HepG2 (cell line): ENCODE measurements around the gene NOTUM. TPM values are rescaled to one million over a fixed set of nuclear protein-coding genes. Genes with fewer than 3 reads are reported as not detected.

ENCODE experiments used
- ARNT ChIP-seq: fragments of 450-650 bp; IDR thresholded peaks from 2 replicates; pipeline ENCODE4 v1.6.1; 2017
- ATF6 ChIP-seq: sonication (generic); formaldehyde crosslinking; conservative IDR thresholded peaks from 2 replicates; pipeline ENCODE4 v1.4.0; 2020; ENCODE audit warnings: missing genetic modification reagents
- BCL3 ChIP-seq: sonication (generic); formaldehyde crosslinking; IDR thresholded peaks from 2 replicates; pipeline ENCODE4 v1.5.1; 2020; ENCODE audit warnings: mild to moderate bottlenecking, missing genetic modification reagents, moderate library complexity
- DMAP1 ChIP-seq: IDR thresholded peaks from 2 replicates; pipeline ENCODE4 v1.6.1; 2016
- MTA3 ChIP-seq: sonication (generic); formaldehyde crosslinking; IDR thresholded peaks from 2 replicates; pipeline ENCODE4 v1.4.0; 2020; ENCODE audit warnings: missing genetic modification reagents
- NBN ChIP-seq: fragments of 450-650 bp; conservative IDR thresholded peaks from 2 replicates; pipeline ENCODE4 v1.6.1; 2017
- PHF8 ChIP-seq: sonication (generic); formaldehyde crosslinking; IDR thresholded peaks from 2 replicates; pipeline ENCODE4 v1.5.0; 2020; ENCODE audit warnings: missing genetic modification reagents
- REST ChIP-seq, 2 experiments: IDR thresholded peaks; 2 replicates each; pipeline ENCODE4 v1.6.1; 2011 to 2012; ENCODE audit warnings: low read length in 2 of 2, borderline replicate concordance in 1 of 2, low read depth in 1 of 2, mild to moderate bottlenecking in 1 of 2, moderate library complexity in 1 of 2
- SAP130 ChIP-seq: IDR thresholded peaks from 2 replicates; pipeline ENCODE4 v1.6.1; 2016; ENCODE audit warnings: low read depth
- XRCC5 ChIP-seq: fragments of 200-400 bp; formaldehyde crosslinking; optimal IDR thresholded peaks from 2 replicates; pipeline ENCODE3; 2017; ENCODE audit warnings: mild to moderate bottlenecking, low read length
- ZNF34 ChIP-seq: sonication (generic); formaldehyde crosslinking; IDR thresholded peaks from 2 replicates; pipeline ENCODE4 v1.4.0; 2020; ENCODE audit warnings: mild to moderate bottlenecking, missing genetic modification reagents, borderline replicate concordance
- ZNF670 ChIP-seq: sonication (generic); formaldehyde crosslinking; IDR thresholded peaks from 2 replicates; pipeline ENCODE4 v1.8.0; 2022; ENCODE audit warnings: mild to moderate bottlenecking, missing genetic modification reagents, borderline replicate concordance
- ZNF704 ChIP-seq: sonication (generic); formaldehyde crosslinking; IDR thresholded peaks from 2 replicates; pipeline ENCODE4 v1.8.1; 2023; ENCODE audit warnings: mild to moderate bottlenecking, inconsistent platforms, moderate library complexity, missing genetic modification reagents, borderline replicate concordance
- ZNF775 ChIP-seq: sonication (generic); formaldehyde crosslinking; IDR thresholded peaks from 2 replicates; pipeline ENCODE4 v1.4.0; 2020; ENCODE audit warnings: missing genetic modification reagents, mild to moderate bottlenecking, moderate library complexity, borderline replicate concordance
- ZSCAN5A ChIP-seq: sonication (generic); formaldehyde crosslinking; IDR thresholded peaks from 2 replicates; pipeline ENCODE4 v1.8.0; 2022; ENCODE audit warnings: mild to moderate bottlenecking, missing genetic modification reagents, borderline replicate concordance
- ZXDC ChIP-seq: sonication (generic); formaldehyde crosslinking; IDR thresholded peaks from 2 replicates; pipeline ENCODE4 v1.5.0; 2020; ENCODE audit warnings: mild to moderate bottlenecking, missing genetic modification reagents
- polyA plus RNA-seq, 8 experiments: library from polyadenylated mRNA; depleted of rRNA in 3 of 8; stranded (reverse) in 7 of 8; unstranded in 1 of 8; fragments of >200 nt; fragmentation: Illumina TruSeq in 4 of 8; extraction: Trizol in 4 of 8; gene quantifications; 2 replicates each; pipeline versions ENCODE4 v1.2.1 to v1.2.3, GENCODE V29; 2011 to 2016; ENCODE audit warnings: low read depth in 4 of 8, missing spikeins in 1 of 8, mixed read lengths in 1 of 8; ENCODE audit not compliant: insufficient read depth in 1 of 8
- total RNA-seq, 5 experiments: library from RNA; depleted of rRNA; stranded (reverse); fragments of >200 nt; fragmentation: Illumina TruSeq; extraction: Trizol; gene quantifications; 2 replicates each; pipeline ENCODE4 v1.2.3, GENCODE V29; 2016; ENCODE audit warnings: low read depth in 1 of 5

The NOTUM gene
- total and polyA plus RNA-seq, 2 of the 13 experiments (the other 11 are each of a cell fraction or from before 2014, with no cell fraction given), result 150 to 160 TPM

- no peak for TF ChIP-seq ATF6 (CRISPR knock-in tag)
- peak; percentile 83 for TF ChIP-seq SAP130 (CRISPR knock-in tag)
- TF ChIP-seq DMAP1 (CRISPR knock-in tag), result peak; percentile 93
- peak; percentile 87; the same call in 1 of the 2 replicates for TF ChIP-seq ZSCAN5A (CRISPR knock-in tag)
- peak; percentile 90; the same call in 1 of the 2 replicates for TF ChIP-seq ZNF670 (CRISPR knock-in tag)
- no peak for TF ChIP-seq XRCC5
- TF ChIP-seq ZXDC (CRISPR knock-in tag), result peak; percentile 88
- TF ChIP-seq ZNF775, result peak; percentile 95
- no peak for TF ChIP-seq MTA3
- TF ChIP-seq REST (IDR thresholded peaks at IDR 0.05; ENCODE audit: borderline replicate concordance in 1 of 2, low read depth in 1 of 2, low read length in 2 of 2), result peak in 1 of 2 experiments; percentile 40; a peak in 1 of 4 replicates
- no peak; the same call in 1 of the 2 replicates for TF ChIP-seq ZNF34
- TF ChIP-seq PHF8 (CRISPR knock-in tag), result peak; percentile 48
- no peak for TF ChIP-seq NBN
- peak; percentile 99 for TF ChIP-seq BCL3 (CRISPR knock-in tag)
- TF ChIP-seq ZNF704 (CRISPR knock-in tag), result peak; percentile 83; the same call in 1 of the 2 replicates
- no peak for TF ChIP-seq ARNT
Measured at GRCh38 chr17:81992306-81993102, 31.5 kb upstream of the NOTUM start (continued).
